Activated T-cell treated with anti-CD3 and anti-CD28 coated beads for 1 hour (primary cell): ENCODE results near the gene MAML2.

Experiments
- DNase-seq: peaks from one replicate; pipeline ENCODE4 v3.0.0-alpha.2; 2020; ENCODE audit warnings: low read depth

Gene MAML2

DNA sequence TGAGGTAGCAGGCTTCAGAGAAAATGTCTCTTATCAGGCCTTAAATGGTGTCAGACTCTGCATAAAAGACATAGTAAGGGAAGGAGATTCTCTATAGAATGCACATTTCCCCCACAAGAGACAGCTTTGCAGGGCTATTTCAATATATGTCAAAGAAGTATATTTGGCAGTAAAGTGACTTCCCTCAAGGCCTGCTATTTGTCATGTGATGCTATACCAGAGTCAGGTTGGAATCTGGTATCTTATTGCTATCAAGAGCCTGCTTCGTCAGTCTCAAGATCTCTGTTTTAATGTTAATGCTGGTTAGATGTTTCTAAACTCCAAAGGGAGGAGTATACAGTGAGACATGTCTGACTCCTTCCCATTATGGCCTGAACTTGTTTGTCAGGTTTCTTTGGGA, 378.7 kb downstream of the MAML2 start:
- no peak for DNase-seq

DNA sequence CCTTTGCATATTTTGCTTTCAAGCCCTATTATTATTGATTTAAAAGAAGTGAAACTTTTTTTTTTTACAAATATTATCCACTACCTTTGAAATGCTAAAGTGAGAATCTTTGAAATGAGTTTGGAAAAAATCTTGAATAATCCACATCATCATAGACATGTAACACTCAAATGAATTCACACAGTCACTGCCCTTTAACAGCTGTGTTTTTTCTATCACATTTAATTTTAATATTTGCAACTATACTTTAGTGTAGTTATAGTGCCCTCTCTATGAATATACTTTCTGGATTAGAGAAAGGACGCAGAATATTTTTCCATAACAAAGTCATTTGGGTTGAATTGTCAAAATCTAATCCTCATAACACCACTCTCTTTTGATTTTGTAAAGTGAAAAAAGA, 381.2 kb downstream of the MAML2 start:
- DNase-seq = no peak

DNA sequence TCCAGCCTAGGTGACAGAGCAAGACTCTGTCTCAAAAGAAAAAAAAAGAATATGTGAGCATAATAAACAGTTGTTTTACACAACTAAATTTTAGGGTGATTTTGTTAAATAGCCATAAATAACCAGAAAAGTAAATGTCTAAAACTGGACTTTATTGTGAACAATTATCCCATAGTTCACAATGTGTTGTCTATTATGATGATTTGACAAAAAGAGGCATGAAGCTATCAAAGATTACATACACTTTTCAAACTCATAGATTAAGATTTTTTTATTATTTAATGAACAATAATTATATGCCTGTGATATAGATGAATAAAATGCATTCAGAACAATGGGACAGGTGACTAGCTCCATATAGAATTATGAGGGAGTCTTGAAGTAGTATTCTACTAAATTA, 392.1 kb downstream of the MAML2 start:
- no peak for DNase-seq

DNA sequence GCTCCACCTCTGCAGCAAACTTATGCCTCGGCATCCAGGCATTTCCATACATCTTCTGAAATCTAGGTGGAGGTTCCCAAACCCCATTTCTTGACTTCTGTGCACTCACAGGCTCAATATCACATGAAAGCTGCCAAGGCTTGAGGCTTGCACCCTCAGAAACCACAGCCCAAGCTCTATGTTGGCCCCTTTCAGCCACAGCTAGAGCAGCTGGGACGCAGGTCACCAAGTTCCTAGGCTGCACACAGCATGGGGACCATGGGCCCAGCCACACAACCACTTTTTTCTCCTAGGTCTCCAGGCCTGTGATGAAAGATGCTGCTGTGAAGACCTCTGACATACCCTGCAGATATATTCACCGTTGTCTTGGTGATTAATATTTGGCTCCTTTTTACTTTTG, 394.4 kb downstream of the MAML2 start:
- no peak for DNase-seq

DNA sequence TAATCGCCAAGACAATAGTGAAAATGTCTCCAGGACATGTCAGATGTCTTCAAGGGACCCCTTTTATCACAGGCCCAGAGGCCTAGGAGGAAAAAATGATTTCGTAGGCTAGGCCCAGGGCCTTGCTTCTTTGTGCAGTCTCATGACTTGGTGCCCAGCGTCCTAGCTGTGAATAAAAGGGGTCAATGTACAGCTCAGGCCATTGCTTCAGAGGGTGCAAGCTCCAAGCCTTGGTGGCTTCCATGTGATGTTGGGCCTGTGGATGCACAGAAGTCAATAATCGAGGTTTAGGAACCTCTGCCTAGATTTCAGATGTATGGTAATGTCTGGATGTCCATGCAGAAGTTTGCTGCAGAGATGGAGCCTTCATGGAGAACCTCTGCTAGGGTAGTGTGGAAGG, 398.4 kb downstream of the MAML2 start:
- no peak for DNase-seq

DNA sequence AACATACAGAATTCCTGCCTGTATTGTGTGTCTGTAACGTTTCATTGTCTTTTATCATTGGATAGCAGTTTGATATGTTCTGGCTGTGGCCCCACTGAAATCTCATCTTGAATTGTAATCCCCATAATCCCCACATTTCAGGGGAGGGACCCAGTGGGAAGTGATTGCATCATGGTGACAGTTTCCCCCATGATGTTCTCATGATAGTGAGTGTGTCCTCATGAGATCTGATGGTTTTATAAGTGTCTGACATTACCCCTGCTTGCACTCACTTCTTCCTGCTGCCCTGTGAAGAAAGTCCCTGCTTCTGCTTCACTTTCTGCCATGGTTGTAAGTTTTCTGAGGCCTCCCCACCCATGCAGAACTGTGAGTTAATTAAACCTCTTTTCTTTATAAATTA, 399.4 kb downstream of the MAML2 start:
- no peak for DNase-seq

DNA sequence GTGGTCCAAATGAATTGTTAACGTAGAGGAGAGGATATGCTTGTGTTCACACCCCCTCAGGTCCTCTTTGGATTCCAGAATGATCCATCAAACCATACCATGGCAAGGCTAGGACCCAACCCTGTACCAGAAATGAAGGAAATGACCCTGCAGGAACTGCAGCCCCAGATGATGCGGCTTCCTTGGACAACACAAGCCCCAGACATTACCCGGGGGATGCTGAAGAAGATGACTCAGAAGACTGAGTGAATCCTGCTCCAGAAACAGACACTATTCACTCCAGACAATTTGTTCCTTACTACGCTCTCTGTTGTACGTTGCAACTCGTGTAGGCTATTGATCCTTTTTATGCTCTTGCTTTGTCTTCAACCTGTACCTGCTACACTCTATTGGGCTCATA, 403.9 kb downstream of the MAML2 start:
- DNase-seq = no peak

DNA sequence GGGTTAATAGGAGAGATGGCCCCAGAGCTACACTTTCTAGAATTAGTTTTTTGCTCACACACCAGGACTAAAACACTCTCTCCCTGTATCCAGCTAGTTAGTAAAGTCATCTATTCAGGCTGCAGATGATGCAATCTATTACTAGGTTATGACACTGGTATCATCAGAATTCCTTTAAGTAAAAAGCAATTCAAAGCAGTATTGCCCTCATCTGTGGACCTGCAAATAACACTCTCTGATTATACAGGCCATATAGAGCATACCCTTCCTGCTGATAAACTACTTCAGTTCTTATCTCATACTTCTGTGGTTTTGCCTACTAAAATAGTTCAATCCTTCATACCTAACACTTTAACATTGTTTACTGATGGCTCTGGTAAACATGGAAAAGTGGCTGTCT, 405.6 kb downstream of the MAML2 start:
- DNase-seq = no peak

DNA sequence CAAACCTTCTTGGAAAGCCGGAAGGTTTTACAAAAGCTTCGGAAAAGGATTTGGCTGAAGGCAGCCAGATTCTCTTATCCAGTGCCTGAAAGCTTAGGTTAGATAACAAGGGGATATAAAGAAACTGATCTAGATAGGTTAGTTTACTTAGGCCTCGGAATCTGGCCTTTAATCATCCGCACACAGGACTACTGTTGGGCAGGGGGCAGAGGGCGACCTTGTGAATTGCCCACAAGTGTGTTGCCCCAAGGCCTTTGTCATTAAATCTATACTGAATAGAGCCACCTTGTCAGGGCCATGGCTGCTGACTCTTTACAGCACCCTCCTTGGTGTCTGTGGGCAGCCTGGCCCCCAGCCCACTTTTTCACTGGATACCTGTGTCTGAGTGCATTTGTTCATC, 409.4 kb downstream of the MAML2 start:
- DNase-seq = no peak

DNA sequence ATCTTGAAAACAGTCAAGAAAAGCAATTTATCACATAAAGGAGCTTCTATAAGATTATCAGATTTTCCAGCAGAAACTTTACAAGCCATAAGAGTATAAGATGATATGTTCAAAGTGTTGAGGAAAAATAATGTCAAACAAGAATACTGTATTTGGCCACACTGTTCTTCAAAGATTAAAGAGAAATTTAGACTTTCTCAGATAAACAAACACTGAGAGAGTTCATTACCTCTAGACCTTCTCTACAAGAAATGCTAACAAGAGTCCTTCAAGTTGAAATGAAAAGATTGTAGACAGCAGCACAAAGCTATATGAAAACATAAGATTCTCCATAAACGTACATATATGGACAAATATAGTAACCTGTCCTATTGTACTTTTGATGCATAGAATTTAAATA, 411.1 kb downstream of the MAML2 start:
- no peak for DNase-seq

DNA sequence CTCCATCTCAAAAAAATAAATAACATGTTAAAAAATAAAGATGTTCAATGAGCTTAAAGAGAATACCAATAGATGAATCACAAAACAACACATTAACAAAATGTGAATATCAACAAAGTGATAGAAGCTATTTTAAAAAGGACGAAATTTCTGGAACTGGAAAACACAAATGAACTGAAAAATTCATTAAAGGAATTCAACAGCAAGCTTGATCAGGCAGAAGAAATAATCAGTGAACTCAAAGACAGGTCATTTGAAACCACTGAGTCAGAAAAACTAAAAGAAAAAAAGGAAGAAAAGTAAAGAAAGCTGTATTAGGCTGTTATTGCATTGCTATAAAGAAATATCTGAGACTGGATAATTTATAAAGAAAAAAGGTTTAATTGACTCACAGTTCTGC, 412.0 kb downstream of the MAML2 start:
- no peak for DNase-seq

DNA sequence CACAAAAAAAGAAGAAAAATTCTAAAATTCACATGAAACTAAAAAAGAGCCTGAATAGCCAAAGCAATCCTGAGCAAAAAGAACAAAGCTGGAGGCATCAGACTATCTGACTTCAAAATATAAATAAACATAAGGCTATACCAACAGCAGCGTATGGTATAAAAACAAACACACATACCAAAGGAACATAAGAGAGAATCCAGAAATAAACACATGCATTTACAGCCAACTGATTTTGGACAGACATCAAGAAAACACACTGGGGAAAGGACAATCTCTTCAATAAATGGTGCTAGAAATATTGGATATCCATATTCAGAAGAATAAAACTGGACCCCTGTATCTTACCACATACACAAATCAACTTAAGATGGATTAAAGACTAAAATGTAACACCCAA, 416.3 kb downstream of the MAML2 start:
- no peak for DNase-seq
